ENCODE results near the gene PAX7. TPM values are rescaled to one million over a fixed set of nuclear protein-coding genes. Genes with fewer than 3 reads are reported as not detected.

The PAX7 gene
- total RNA-seq, 1 experiment from 2014 or later, result 0.15 TPM

DNA sequence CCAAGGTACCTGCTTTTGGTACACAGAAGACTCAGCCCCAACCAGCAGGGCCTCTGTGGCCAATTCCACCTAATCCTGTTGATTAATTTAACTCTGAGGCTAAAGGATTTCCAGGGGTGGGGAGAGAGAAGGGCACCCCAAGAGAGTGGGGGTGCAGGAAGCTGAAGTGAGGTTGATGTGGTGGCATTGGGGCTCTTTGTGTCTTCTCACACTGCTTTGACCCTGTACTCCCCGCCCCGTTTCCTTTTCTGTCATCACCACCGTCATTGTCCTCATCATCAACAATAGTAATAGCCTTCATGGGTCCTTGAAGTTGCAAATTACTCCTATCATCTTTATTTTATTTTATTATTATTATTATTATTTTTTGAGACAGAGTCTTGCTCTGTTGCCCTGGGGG is 55.9 kb downstream of the PAX7 start:
- peaks cover 61% of the 10 kb centered on the region for H3K27me3 Mint-ChIP-seq (ENCODE audit: low read depth)
- Histone ChIP-seq H3K9ac (ENCODE audit: extremely low read depth, insufficient read length, low read length) (no peak overlapping the region), H3K79me1 (ENCODE audit: insufficient read depth, low read depth, low read length, poor library complexity, severe bottlenecking) (no peaks in the 10 kb centered on the region)

More for the DNA sequence above, 55.9 kb downstream of the PAX7 start:
- H2BK12ac ChIP-seq (ENCODE audit: insufficient read length, low read depth, low read length), result no peak overlapping the region
- no peaks in the 10 kb centered on the region for H3K4me1 ChIP-seq (ENCODE audit: insufficient read depth, low read length)
- WGBS (ENCODE audit: extremely low coverage, insufficient read length, low lambda C conversion rate), result no CpG with 5 or more reads among the region's 3 CpGs
- no peak overlapping the region for H2AK5ac ChIP-seq (ENCODE audit: insufficient read length, low read length)
- Mint-ChIP-seq H3K27ac (no peak overlapping the region; a peak in 1 of 7 replicates), H3K36me3 (ENCODE audit: insufficient read depth in 1 of 3, low read depth in 3 of 3) (no peaks in the 10 kb centered on the region), H3K4me1 (peaks cover 10 to 20% of the 10 kb centered on the region in 2 experiments), H3K9me3 (no peaks in the 10 kb centered on the region; a peak in 1 of 5 replicates), H3K4me3 (no peak overlapping the region)
- DNase-seq, result no peak
- no peak overlapping the region for H3K18ac ChIP-seq (ENCODE audit: insufficient read length, low read depth, low read length)
- no peak overlapping the region for H4K5ac ChIP-seq (ENCODE audit: insufficient read length, low read depth, low read length)
- H3K23me2 ChIP-seq (ENCODE audit: insufficient read length, low read depth, low read length, poor library complexity, severe bottlenecking), result no peaks in the 10 kb centered on the region
- H4K8ac ChIP-seq (replicated peaks; ENCODE audit: insufficient read length, low read depth, low read length), result no peak overlapping the region
- no peak overlapping the region for H3K4me2 ChIP-seq (ENCODE audit: insufficient read depth, insufficient read length, low read length)
- no peak overlapping the region for H3K14ac ChIP-seq (ENCODE audit: insufficient read depth, low read length)
- H3K27ac ChIP-seq (ENCODE audit: insufficient read length, low read depth, low read length), result no peak overlapping the region
- H3K27me3 ChIP-seq (ENCODE audit: insufficient read depth, low read length), result no peaks in the 10 kb centered on the region; the same call in 1 of the 2 replicates
- no peak overlapping the region for H2BK120ac ChIP-seq (ENCODE audit: low read depth, low read length, poor library complexity, severe bottlenecking)
- no peak overlapping the region for H3K23ac ChIP-seq (ENCODE audit: insufficient read length, low read depth, low read length)
- H2BK20ac ChIP-seq (ENCODE audit: low read depth, low read length, poor library complexity, severe bottlenecking), result no peak overlapping the region
- no peak overlapping the region for H3K4ac ChIP-seq (ENCODE audit: low read depth, low read length)
- H4K91ac ChIP-seq (ENCODE audit: insufficient read length, low read depth, low read length), result no peak overlapping the region
- H2BK15ac ChIP-seq (ENCODE audit: low read depth, low read length), result no peak overlapping the region
- no peaks in the 10 kb centered on the region for H3K9me3 ChIP-seq (ENCODE audit: control insufficient read depth, low read depth, low read length)
- H3K79me2 ChIP-seq (ENCODE audit: insufficient read depth, low read length), result no peaks in the 10 kb centered on the region
- no peak overlapping the region for H2AFZ ChIP-seq (ENCODE audit: low read length)
- H3T11ph ChIP-seq (ENCODE audit: low read length), result no peak overlapping the region
- TF ChIP-seq, protein P1, sequence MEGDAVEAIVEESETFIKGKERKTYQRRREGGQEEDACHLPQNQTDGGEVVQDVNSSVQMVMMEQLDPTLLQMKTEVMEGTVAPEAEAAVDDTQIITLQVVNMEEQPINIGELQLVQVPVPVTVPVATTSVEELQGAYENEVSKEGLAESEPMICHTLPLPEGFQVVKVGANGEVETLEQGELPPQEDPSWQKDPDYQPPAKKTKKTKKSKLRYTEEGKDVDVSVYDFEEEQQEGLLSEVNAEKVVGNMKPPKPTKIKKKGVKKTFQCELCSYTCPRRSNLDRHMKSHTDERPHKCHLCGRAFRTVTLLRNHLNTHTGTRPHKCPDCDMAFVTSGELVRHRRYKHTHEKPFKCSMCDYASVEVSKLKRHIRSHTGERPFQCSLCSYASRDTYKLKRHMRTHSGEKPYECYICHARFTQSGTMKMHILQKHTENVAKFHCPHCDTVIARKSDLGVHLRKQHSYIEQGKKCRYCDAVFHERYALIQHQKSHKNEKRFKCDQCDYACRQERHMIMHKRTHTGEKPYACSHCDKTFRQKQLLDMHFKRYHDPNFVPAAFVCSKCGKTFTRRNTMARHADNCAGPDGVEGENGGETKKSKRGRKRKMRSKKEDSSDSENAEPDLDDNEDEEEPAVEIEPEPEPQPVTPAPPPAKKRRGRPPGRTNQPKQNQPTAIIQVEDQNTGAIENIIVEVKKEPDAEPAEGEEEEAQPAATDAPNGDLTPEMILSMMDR (conservative IDR thresholded peaks at IDR 0.05), result no peak
- no peak overlapping the region for H2BK5ac ChIP-seq (ENCODE audit: insufficient read length, low read length)
- no peaks in the 10 kb centered on the region for H4K20me1 ChIP-seq (ENCODE audit: control insufficient read depth, insufficient read depth, insufficient read length)
- H3K56ac ChIP-seq (ENCODE audit: insufficient read length, low read depth, low read length), result no peak overlapping the region

All from H9 (cell line).